OCI-LY7 (cell line): ENCODE results near the gene DENND1A.

ENCODE experiments used
- CTCF ChIP-seq: fragments of 200-600 bp; sonication (generic); conservative IDR thresholded peaks from 2 replicates; pipeline ENCODE4 v1.5.1; 2014; ENCODE audit warnings: mild to moderate bottlenecking, antibody characterized with exemption, low read length, moderate library complexity, mixed read lengths
- EZH2phosphoT487 ChIP-seq: fragments of 200-600 bp; sonication (generic); IDR thresholded peaks from 2 replicates; pipeline ENCODE4 v1.6.1; 2018; ENCODE audit warnings: low read depth, borderline replicate concordance, mild to moderate bottlenecking, mixed run types, antibody characterized with exemption, low read length, moderate library complexity, mixed read lengths

DNA sequence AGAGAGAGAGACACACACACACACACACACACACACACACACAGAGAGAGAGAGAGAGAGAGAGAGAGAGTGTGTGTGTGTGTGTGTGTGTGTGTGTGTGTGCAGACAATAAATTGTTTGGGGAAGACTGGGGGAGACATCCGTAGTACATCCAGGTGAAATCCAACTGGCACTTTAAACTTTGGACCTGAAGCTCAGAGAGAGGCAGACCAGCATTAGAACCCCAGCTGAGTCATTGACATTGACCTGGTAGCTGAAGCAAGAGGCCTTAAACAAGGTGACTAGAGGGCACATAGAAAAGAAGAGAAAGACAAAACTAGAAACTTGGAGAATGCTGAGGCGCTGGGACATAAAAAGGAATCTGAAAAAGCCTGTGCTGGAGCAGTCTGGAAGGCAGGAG is 322.4 kb downstream of the DENND1A start:
- TF ChIP-seq CTCF (no peak), EZH2phosphoT487 (no peak)
